ENCODE data around the gene LIMS1. TPM values are rescaled to one million over a fixed set of nuclear protein-coding genes. Genes with fewer than 3 reads are reported as not detected.
A peak's percentile ranks its signal among the peaks of the same experiment; 100 is the strongest.
"Not testable (repeated sequence)": the region's sequence is repeated elsewhere in the genome, so short reads cannot be mapped to it uniquely, and the experiment has no call there.

LIMS1 gene
- polyA plus RNA-seq, 4 donors: 8.3 to 51.4 (median 21.7) TPM

GRCh38 chr2:108591163-108591562 lies 56.9 kb downstream of the LIMS1 start:
- H3K4me1 ChIP-seq (ENCODE audit: control insufficient read depth in 3 of 3, insufficient read depth in 2 of 3, low read depth in 1 of 3, low read length in 2 of 3): peaks cover 3 to 40% (median 10%) of the 10 kb centered on the region in 3 donors
- no peaks in the 10 kb centered on the region for H3K36me3 ChIP-seq (ENCODE audit: control insufficient read depth in 3 of 3, insufficient read depth in 2 of 3, low read depth in 1 of 3, low read length in 3 of 3)
- no peak for DNase-seq
- H3K4me3 ChIP-seq (ENCODE audit: low read depth in 1 of 3, low read length in 3 of 3): no peak overlapping the region
- H3K27me3 ChIP-seq (ENCODE audit: control insufficient read depth in 3 of 3, insufficient read depth in 3 of 3, low read length in 3 of 3): no peaks in the 10 kb centered on the region
- 83 to 93% (median 90%) methylated on average over 6 of the region's 6 CpGs for WGBS, 3 donors
- peak overlapping the region in 1 of 3 donors; percentile 33 for H3K27ac ChIP-seq (ENCODE audit: low read depth in 1 of 3, low read length in 2 of 3)
- no peak for FAIRE-seq
- H3K9me3 ChIP-seq (ENCODE audit: control insufficient read depth in 2 of 2, insufficient read depth in 1 of 2, low read depth in 1 of 2, low read length in 1 of 2): no peaks in the 10 kb centered on the region

- FAIRE-seq: no peak
- H3K36me3 ChIP-seq (ENCODE audit: control insufficient read depth in 3 of 3, insufficient read depth in 2 of 3, low read depth in 1 of 3, low read length in 3 of 3): no peaks in the 10 kb centered on the region
- H3K27me3 ChIP-seq (ENCODE audit: control insufficient read depth in 3 of 3, insufficient read depth in 3 of 3, low read length in 3 of 3): no peaks in the 10 kb centered on the region
- DNase-seq: no peak
- H3K4me1 ChIP-seq (ENCODE audit: control insufficient read depth in 3 of 3, insufficient read depth in 2 of 3, low read depth in 1 of 3, low read length in 2 of 3): peaks cover 2 to 27% (median 3%) of the 10 kb centered on the region in 3 donors
- H3K27ac ChIP-seq (ENCODE audit: low read depth in 1 of 3, low read length in 2 of 3): peak overlapping the region in 2 of 3 donors; percentile 38 to 75
- H3K9me3 ChIP-seq (ENCODE audit: control insufficient read depth in 2 of 2, insufficient read depth in 1 of 2, low read depth in 1 of 2, low read length in 1 of 2): no peaks in the 10 kb centered on the region
- no peak overlapping the region for H3K4me3 ChIP-seq (ENCODE audit: low read depth in 1 of 3, low read length in 3 of 3)
Measured at GRCh38 chr2:108593547-108594098, 59.4 kb downstream of the LIMS1 start.

- Histone ChIP-seq H3K4me3 (ENCODE audit: low read depth in 1 of 3, low read length in 3 of 3) (no peak overlapping the region), H3K27ac (ENCODE audit: low read depth in 1 of 3, low read length in 2 of 3) (peak overlapping the region in 2 of 3 donors; percentile 38 to 75), H3K36me3 (ENCODE audit: control insufficient read depth in 3 of 3, insufficient read depth in 2 of 3, low read depth in 1 of 3, low read length in 3 of 3) (no peaks in the 10 kb centered on the region), H3K4me1 (ENCODE audit: control insufficient read depth in 3 of 3, insufficient read depth in 2 of 3, low read depth in 1 of 3, low read length in 2 of 3) (peaks cover 2 to 26% (median 3%) of the 10 kb centered on the region in 3 donors), H3K27me3 (ENCODE audit: control insufficient read depth in 3 of 3, insufficient read depth in 3 of 3, low read length in 3 of 3) (no peaks in the 10 kb centered on the region), H3K9me3 (ENCODE audit: control insufficient read depth in 2 of 2, insufficient read depth in 1 of 2, low read depth in 1 of 2, low read length in 1 of 2) (no peaks in the 10 kb centered on the region)
- FAIRE-seq: no peak
- DNase-seq: no peak
- 47 to 56% (median 53%) methylated on average over 7 of the region's 7 CpGs for WGBS, 3 donors
Measured at GRCh38 chr2:108594132-108594981, 60.1 kb downstream of the LIMS1 start.

DNA sequence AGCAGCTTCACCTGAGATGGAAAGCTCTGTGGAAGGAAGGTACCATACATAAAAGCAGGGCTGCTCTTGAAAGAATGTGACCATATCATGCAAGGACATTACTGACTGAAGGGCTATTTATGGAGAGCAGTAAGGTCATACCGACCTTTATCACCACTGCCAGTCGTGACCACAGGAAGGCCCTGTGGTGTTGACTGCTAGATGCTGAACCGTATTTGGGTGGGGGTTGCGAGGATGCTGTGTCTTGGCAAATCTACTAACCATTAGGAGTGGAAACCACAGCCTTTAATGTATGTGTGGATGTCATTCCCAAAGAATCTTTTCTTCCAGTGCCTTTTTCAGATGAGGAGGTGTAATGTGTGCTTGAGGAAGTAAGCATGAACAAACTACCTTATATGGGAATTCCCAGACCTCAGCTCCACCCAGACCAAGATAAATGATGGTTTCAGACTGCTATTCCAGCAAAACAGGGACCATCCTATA lies 60.8 kb downstream of the LIMS1 start:
- DNase-seq (no peak), FAIRE-seq (no peak)
- Histone ChIP-seq H3K4me3 (ENCODE audit: low read depth in 1 of 3, low read length in 3 of 3) (no peak overlapping the region), H3K27me3 (ENCODE audit: control insufficient read depth in 3 of 3, insufficient read depth in 3 of 3, low read length in 3 of 3) (no peaks in the 10 kb centered on the region), H3K36me3 (ENCODE audit: control insufficient read depth in 3 of 3, insufficient read depth in 2 of 3, low read depth in 1 of 3, low read length in 3 of 3) (no peaks in the 10 kb centered on the region), H3K27ac (ENCODE audit: low read depth in 1 of 3, low read length in 2 of 3) (peak overlapping the region in 2 of 3 donors; percentile 38 to 75), H3K9me3 (ENCODE audit: control insufficient read depth in 2 of 2, insufficient read depth in 1 of 2, low read depth in 1 of 2, low read length in 1 of 2) (no peaks in the 10 kb centered on the region), H3K4me1 (ENCODE audit: control insufficient read depth in 3 of 3, insufficient read depth in 2 of 3, low read depth in 1 of 3, low read length in 2 of 3) (peaks cover 2 to 26% (median 3%) of the 10 kb centered on the region in 3 donors)
- WGBS, 3 donors: 67 to 73% (median 68%) methylated on average over 4 of the region's 4 CpGs

DNA sequence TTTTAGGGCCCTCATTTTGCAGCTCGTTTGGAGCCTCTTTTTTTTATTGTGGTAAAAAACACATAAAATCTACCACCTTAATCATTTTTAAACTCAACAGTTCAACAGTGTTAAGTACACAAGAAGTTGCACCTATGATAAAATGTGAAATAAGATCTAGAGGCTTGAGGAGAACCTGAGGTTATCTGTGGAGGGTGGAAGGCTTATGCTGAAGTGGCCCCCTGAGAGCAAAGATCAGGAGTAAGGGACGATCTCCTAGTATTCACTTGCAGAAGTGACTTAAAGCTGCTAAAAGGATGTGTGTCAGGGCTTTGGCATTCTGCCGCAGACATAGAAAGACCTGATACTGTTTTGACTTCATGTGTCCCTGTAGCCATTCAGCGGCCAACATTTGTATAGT lies 61.5 kb downstream of the LIMS1 start:
- H3K27me3 ChIP-seq (ENCODE audit: control insufficient read depth in 3 of 3, insufficient read depth in 3 of 3, low read length in 3 of 3); DNase-seq; H3K36me3 ChIP-seq (ENCODE audit: control insufficient read depth in 3 of 3, insufficient read depth in 2 of 3, low read depth in 1 of 3, low read length in 3 of 3); H3K4me3 ChIP-seq (ENCODE audit: low read depth in 1 of 3, low read length in 3 of 3); H3K9me3 ChIP-seq (ENCODE audit: control insufficient read depth in 2 of 2, insufficient read depth in 1 of 2, low read depth in 1 of 2, low read length in 1 of 2); FAIRE-seq: not testable (repeated sequence)
- 44 to 76% (median 72%) methylated on average over 3 of the region's 4 CpGs for WGBS, 3 donors
- H3K27ac ChIP-seq (ENCODE audit: low read depth in 1 of 3, low read length in 2 of 3): peak overlapping the region in 2 of 3 donors; percentile 27 to 38
- H3K4me1 ChIP-seq (ENCODE audit: control insufficient read depth in 3 of 3, insufficient read depth in 2 of 3, low read depth in 1 of 3, low read length in 2 of 3): peaks cover 2 to 26% (median 3%) of the 10 kb centered on the region in 3 donors

DNA sequence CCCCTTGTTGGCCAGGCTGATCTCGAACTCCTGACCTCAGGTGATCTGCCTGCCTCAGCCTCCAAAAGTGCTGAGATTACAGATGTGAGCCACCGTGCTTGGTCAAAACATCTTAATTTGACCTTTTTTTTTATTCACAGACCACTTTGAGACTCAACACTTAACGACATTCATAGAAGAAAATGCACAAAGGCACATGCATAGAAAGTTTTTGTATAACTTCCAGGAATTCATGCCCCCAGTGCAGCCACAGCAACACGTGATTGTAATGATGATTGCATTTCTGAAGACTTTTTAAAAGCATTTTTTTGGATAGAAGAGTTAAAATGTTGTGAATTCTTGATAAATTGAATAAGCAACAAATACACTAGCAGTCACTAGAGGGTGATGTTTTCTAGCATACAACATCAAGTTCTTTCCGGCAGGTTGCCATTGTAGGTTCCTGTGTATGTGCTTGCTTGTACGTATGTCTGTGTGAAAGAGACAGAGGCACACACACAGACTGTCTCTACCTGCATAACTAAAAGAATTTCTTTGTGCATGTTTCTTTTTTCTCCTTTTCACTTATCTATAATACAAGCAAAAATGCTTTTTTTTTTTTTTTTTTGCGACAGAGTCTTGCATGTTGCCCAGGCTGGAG lies 63.0 kb downstream of the LIMS1 start:
- not testable (repeated sequence) for H3K4me3 ChIP-seq (ENCODE audit: low read depth in 1 of 3, low read length in 3 of 3); FAIRE-seq; H3K27ac ChIP-seq (ENCODE audit: low read depth in 1 of 3, low read length in 2 of 3); DNase-seq; H3K27me3 ChIP-seq (ENCODE audit: control insufficient read depth in 3 of 3, insufficient read depth in 3 of 3, low read length in 3 of 3); H3K9me3 ChIP-seq (ENCODE audit: control insufficient read depth in 2 of 2, insufficient read depth in 1 of 2, low read depth in 1 of 2, low read length in 1 of 2); H3K36me3 ChIP-seq (ENCODE audit: control insufficient read depth in 3 of 3, insufficient read depth in 2 of 3, low read depth in 1 of 3, low read length in 3 of 3)
- peaks cover 2 to 26% (median 3%) of the 10 kb centered on the region in 3 donors for H3K4me1 ChIP-seq (ENCODE audit: control insufficient read depth in 3 of 3, insufficient read depth in 2 of 3, low read depth in 1 of 3, low read length in 2 of 3)
- 54 to 71% (median 56%) methylated on average over 7 of the region's 7 CpGs for WGBS, 3 donors

DNA sequence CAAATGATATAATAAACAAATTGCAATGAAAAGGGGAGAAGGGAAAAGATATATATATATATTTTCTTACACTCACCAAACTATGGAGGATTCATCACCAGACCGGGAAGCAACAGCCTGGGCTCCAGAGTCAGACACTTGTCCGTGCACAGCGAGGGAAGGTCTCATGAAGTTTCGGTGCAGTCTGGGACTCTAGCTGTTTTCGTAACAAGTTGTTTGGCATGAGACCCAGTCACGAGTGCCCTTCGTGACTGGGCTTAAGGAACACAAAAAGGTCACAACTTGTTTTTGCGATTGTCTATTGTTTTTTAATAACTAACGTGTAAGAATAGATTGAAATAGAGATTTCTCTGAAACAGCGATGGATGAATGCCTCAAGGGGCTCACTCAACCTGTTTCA lies 66.9 kb downstream of the LIMS1 start:
- WGBS, 3 donors: 89 to 96% (median 91%) methylated on average over 10 of the region's 10 CpGs
- not testable (repeated sequence) for FAIRE-seq

GRCh38 chr2:108602422-108602821 lies 68.2 kb downstream of the LIMS1 start:
- Histone ChIP-seq H3K27me3 (ENCODE audit: control insufficient read depth in 3 of 3, insufficient read depth in 3 of 3, low read length in 3 of 3) (no peaks in the 10 kb centered on the region), H3K4me3 (ENCODE audit: low read depth in 1 of 3, low read length in 3 of 3) (no peak overlapping the region), H3K4me1 (ENCODE audit: control insufficient read depth in 3 of 3, insufficient read depth in 2 of 3, low read depth in 1 of 3, low read length in 2 of 3) (no peaks in the 10 kb centered on the region), H3K27ac (ENCODE audit: low read depth in 1 of 3, low read length in 2 of 3) (no peak overlapping the region), H3K9me3 (ENCODE audit: control insufficient read depth in 2 of 2, insufficient read depth in 1 of 2, low read depth in 1 of 2, low read length in 1 of 2) (no peaks in the 10 kb centered on the region), H3K36me3 (ENCODE audit: control insufficient read depth in 3 of 3, insufficient read depth in 2 of 3, low read depth in 1 of 3, low read length in 3 of 3) (no peaks in the 10 kb centered on the region)
- DNase-seq (no peak), FAIRE-seq (no peak)

More for the DNA sequence above, 66.9 kb downstream of the LIMS1 start:
- H3K9me3 ChIP-seq (ENCODE audit: control insufficient read depth in 2 of 2, insufficient read depth in 1 of 2, low read depth in 1 of 2, low read length in 1 of 2); DNase-seq; H3K27ac ChIP-seq (ENCODE audit: low read depth in 1 of 3, low read length in 2 of 3); H3K4me3 ChIP-seq (ENCODE audit: low read depth in 1 of 3, low read length in 3 of 3); H3K27me3 ChIP-seq (ENCODE audit: control insufficient read depth in 3 of 3, insufficient read depth in 3 of 3, low read length in 3 of 3); H3K36me3 ChIP-seq (ENCODE audit: control insufficient read depth in 3 of 3, insufficient read depth in 2 of 3, low read depth in 1 of 3, low read length in 3 of 3); H3K4me1 ChIP-seq (ENCODE audit: control insufficient read depth in 3 of 3, insufficient read depth in 2 of 3, low read depth in 1 of 3, low read length in 2 of 3): not testable (repeated sequence)
